ENCODE results near the gene NUDT9. TPM values are rescaled to one million over a fixed set of nuclear protein-coding genes. Genes with fewer than 3 reads are reported as not detected.
A peak's percentile ranks its signal among the peaks of the same experiment; 100 is the strongest.

Gene NUDT9
- polyA plus RNA-seq, 1 of the 3 experiments (the other 2 are of a cell fraction): 21.8 TPM

DNA sequence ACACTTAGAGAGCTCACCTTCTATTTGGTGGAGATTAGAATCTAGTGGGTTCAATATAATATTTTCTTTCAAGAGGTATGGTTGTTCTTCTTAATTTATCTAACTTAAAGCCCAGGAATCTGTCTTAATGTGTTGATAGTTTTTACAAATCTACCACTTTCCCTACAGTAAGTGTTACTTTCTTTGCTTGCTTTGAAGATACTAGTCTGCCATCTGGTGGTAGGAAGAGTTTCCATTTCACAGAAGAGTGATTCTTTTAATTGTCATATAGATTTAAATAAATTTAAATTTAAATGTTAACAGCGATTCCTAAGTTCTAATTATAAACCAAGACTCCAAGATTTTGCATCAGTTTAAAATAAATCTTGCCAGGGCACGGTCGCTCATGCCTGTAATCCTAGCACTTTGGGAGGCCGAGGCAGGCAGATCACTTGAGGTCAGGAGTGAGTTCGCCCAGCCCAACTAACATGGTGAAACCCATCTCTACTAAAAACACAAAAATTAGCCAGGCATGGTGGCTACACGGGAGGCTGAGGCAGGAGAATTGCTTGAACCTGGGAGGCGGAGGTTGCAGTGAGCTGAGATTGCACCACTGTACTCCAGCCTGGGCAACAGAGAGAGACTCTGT is 43.5 kb downstream of the NUDT9 start:
- no peak overlapping the region for H3K27ac ChIP-seq (ENCODE audit: low read depth in 2 of 2, low read length in 1 of 2)
- POLR2A ChIA-PET: no interaction called here
- WGBS (ENCODE audit: low lambda C conversion rate): 40% methylated on average over 7 of the region's 7 CpGs
- no peak for TF ChIP-seq TEAD4 (IDR thresholded peaks at IDR 0.05; ENCODE audit: borderline replicate concordance, insufficient read depth)
- TF ChIP-seq RCOR1 (IDR thresholded peaks at IDR 0.05; ENCODE audit: low read length): no peak
- peak; percentile 79 for TF ChIP-seq CTCF (IDR thresholded peaks at IDR 0.05)
- no peak for TF ChIP-seq SIN3A (IDR thresholded peaks at IDR 0.05; ENCODE audit: borderline replicate concordance, low read depth, low read length)
- TF ChIP-seq JUND (IDR thresholded peaks at IDR 0.05): no peak
- no peak for TF ChIP-seq GABPA (IDR thresholded peaks at IDR 0.05; ENCODE audit: low read depth)
- no peak for TF ChIP-seq FOSL2 (IDR thresholded peaks at IDR 0.05; ENCODE audit: borderline replicate concordance, low read depth)
- TF ChIP-seq TCF12 (IDR thresholded peaks at IDR 0.05): no peak
- TF ChIP-seq SMC3 (IDR thresholded peaks at IDR 0.05; ENCODE audit: low read depth, low read length): peak; percentile 74
- TF ChIP-seq USF1 (IDR thresholded peaks at IDR 0.05; ENCODE audit: borderline replicate concordance, low read depth): no peak
- TF ChIP-seq RXRA (IDR thresholded peaks at IDR 0.05; ENCODE audit: borderline replicate concordance, low read depth): no peak
- TF ChIP-seq GATA2 (CRISPR knock-in tag; IDR thresholded peaks at IDR 0.05): no peak
- TF ChIP-seq RAD21 (IDR thresholded peaks at IDR 0.05; ENCODE audit: low read length): peak; percentile 84
- TF ChIP-seq RFX5 (IDR thresholded peaks at IDR 0.05; ENCODE audit: low read length): no peak
- TF ChIP-seq MEF2A (IDR thresholded peaks at IDR 0.05; ENCODE audit: borderline replicate concordance, low read depth): no peak
- no peak for TF ChIP-seq REST (IDR thresholded peaks at IDR 0.05; ENCODE audit: low read depth, low read length)
- TF ChIP-seq TAF1 (IDR thresholded peaks at IDR 0.05; ENCODE audit: borderline replicate concordance, low read depth, low read length): no peak
- TF ChIP-seq, protein P1, sequence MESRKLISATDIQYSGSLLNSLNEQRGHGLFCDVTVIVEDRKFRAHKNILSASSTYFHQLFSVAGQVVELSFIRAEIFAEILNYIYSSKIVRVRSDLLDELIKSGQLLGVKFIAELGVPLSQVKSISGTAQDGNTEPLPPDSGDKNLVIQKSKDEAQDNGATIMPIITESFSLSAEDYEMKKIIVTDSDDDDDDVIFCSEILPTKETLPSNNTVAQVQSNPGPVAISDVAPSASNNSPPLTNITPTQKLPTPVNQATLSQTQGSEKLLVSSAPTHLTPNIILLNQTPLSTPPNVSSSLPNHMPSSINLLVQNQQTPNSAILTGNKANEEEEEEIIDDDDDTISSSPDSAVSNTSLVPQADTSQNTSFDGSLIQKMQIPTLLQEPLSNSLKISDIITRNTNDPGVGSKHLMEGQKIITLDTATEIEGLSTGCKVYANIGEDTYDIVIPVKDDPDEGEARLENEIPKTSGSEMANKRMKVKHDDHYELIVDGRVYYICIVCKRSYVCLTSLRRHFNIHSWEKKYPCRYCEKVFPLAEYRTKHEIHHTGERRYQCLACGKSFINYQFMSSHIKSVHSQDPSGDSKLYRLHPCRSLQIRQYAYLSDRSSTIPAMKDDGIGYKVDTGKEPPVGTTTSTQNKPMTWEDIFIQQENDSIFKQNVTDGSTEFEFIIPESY (IDR thresholded peaks at IDR 0.05; ENCODE audit: borderline replicate concordance, low read depth): no peak
- no peak for TF ChIP-seq MAX (IDR thresholded peaks at IDR 0.05; ENCODE audit: low read depth)
- no peak for TF ChIP-seq PBX3 (IDR thresholded peaks at IDR 0.05)
- no peak for TF ChIP-seq ELF1 (IDR thresholded peaks at IDR 0.05)
- no peak for TF ChIP-seq POLR2AphosphoS5 (IDR thresholded peaks at IDR 0.05; ENCODE audit: low read depth, low read length)
- TF ChIP-seq FOXM1 (IDR thresholded peaks at IDR 0.05; ENCODE audit: low read depth): no peak
- no peak for TF ChIP-seq CHD2 (IDR thresholded peaks at IDR 0.05; ENCODE audit: low read length, partially characterized antibody)
- TF ChIP-seq MXI1 (IDR thresholded peaks at IDR 0.05; ENCODE audit: low read depth, low read length): no peak

More for the DNA sequence above, 43.5 kb downstream of the NUDT9 start:
- Histone ChIP-seq H3K9me3 (no peaks in the 10 kb centered on the region), H2AFZ (ENCODE audit: low read depth) (no peak overlapping the region), H3K4me1 (ENCODE audit: control insufficient read depth in 1 of 2, insufficient read depth in 2 of 2, low read depth in 1 of 2, low read length in 1 of 2) (no peaks in the 10 kb centered on the region), H3K4me2 (no peak overlapping the region), H3K9ac (no peak overlapping the region), H3K36me3 (replicated peaks in 1 of 2; ENCODE audit: control insufficient read depth in 1 of 2, insufficient read depth in 2 of 2, low read length in 1 of 2) (no peaks in the 10 kb centered on the region), H3K79me2 (ENCODE audit: insufficient read depth) (no peaks in the 10 kb centered on the region), H3K9me2 (no peaks in the 10 kb centered on the region), H3K27me3 (ENCODE audit: insufficient read depth) (no peaks in the 10 kb centered on the region), H3K4me3 (ENCODE audit: low read depth in 2 of 2, low read length in 1 of 2) (no peak overlapping the region; a peak in 1 of 4 replicates), H3F3A (replicated peaks; ENCODE audit: insufficient read depth) (no peaks in the 10 kb centered on the region), H4K20me1 (ENCODE audit: insufficient read depth) (no peaks in the 10 kb centered on the region)
- peak; percentile 41 for DNase-seq
- CTCF ChIA-PET: interaction anchor here (0.6 to 7.1 kb wide), 28 partner anchors 8 to 315 kb away, joined by 3 to 75 read pairs (median 4); partner anchors contain the start of genes HSD17B11 and NUDT9

Measured in SK-N-SH (cell line).